Motor neuron (in vitro differentiated cells): ENCODE data around the gene SLC4A1. TPM values are rescaled to one million over a fixed set of nuclear protein-coding genes. Genes with fewer than 3 reads are reported as not detected.

Source experiments
- ATAC-seq, 8 experiments: fragments of 200-7000 bp; cut with Tn5 transposase; replicated peaks in 6 of 8; 2 replicates each; pipeline ENCODE4 v1.8.0; 2021; ENCODE audit warnings: mild to moderate bottlenecking in 8 of 8, moderate library complexity in 8 of 8
- H3K27ac ChIP-seq, 2 donors: fragments of 250-450 bp; sonication (Bioruptor Pico); 2 replicates each; pipeline ENCODE4 v1.9.0; 2021; ENCODE audit warnings: antibody characterized with exemption in 2 of 2, mild to moderate bottlenecking in 2 of 2, moderate library complexity in 1 of 2
- H3K4me1 ChIP-seq, 2 donors: fragments of 250-450 bp; sonication (Bioruptor Pico); replicated peaks in 1 of 2; 2 replicates each; pipeline ENCODE4 v1.6.1; 2021; ENCODE audit warnings: antibody characterized with exemption in 2 of 2, mild to moderate bottlenecking in 2 of 2, moderate library complexity in 1 of 2
- H3K4me3 ChIP-seq, 5 donors: fragments of 250-450 bp; sonication (Bioruptor Pico); 2 replicates each; pipeline ENCODE4 v1.9.0; 2021; ENCODE audit warnings: antibody characterized with exemption in 5 of 5, mild to moderate bottlenecking in 5 of 5, moderate library complexity in 4 of 5
- WGBS, 10 experiments: fragments of 450-650 bp; shearing (Covaris generic); methylation state at CpG; one replicate each; pipeline ENCODE4 v1.0.0; 2022; 5-methylcytosine and 5-hydroxymethylcytosine counted together
- in situ Hi-C, 9 experiments: fragments of 400-800 bp; cut with MboI; loops; one replicate each; pipeline ENCODE4 v1.15.0; 2021; ENCODE audit warnings: low sequenced_read_pairs in 9 of 9, low pct_unique_long_range_greater_than_20kb in 2 of 9; ENCODE audit not compliant: unreplicated experiment in 9 of 9
- total RNA-seq, 8 experiments: library from RNA; unstranded; fragments of 300-600 nt; gene quantifications; 2 replicates each; pipeline versions ENCODE4 v1.2.3 to v1.2.4, GENCODE V29; 2022

Gene SLC4A1
- total RNA-seq, 8 experiments from 2014 or later = 0.05 to 0.62 (median 0.10) TPM; not detected in 1

DNA sequence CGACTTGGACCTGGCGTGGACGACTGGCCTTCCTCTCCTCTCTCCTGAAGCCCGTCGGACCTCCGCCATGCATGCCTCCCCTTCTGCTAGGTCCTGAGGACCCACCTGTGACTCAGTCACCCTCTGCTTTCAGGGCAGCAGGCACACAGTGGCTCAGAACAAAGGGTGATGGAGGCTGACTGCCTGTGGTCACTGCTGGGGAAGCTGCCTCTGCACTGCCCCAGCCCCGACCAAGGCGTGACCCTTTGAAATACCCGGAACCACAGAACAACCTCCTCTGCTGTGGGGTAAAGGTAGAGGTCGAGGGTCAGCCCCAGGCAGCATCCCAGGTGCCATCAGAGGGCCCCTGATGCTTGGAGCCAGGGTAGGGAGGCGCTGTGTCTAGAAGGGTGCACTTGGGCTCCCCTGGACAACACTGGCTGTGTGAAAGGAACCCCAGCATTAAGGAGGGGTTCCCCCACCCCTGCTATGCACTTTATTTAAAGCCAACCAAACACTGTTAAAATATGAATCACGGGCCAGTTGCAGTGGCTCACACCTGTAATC lies 12.5 kb upstream of the SLC4A1 start:
- Histone ChIP-seq H3K27ac (no peak overlapping the region), H3K4me1 (no peaks in the 10 kb centered on the region), H3K4me3 (no peak overlapping the region)
- WGBS, 10 experiments = 40 to 71% (median 62%) methylated on average over 1 to 9 of the region's 12 CpGs; no CpG with 5 or more reads in 4 of the 10 experiments
- ATAC-seq = no peak
- in situ Hi-C loops = no loop called here

- Histone ChIP-seq H3K27ac (no peak overlapping the region), H3K4me1 (no peaks in the 10 kb centered on the region), H3K4me3 (no peak overlapping the region)
- in situ Hi-C loops = no loop called here
- ATAC-seq = peak in 6 of 8 experiments; percentile 39 to 100 (median 60)
- 33 to 86% (median 40%) methylated on average over 4 to 14 of the region's 20 CpGs; no CpG with 5 or more reads in 6 of the 10 experiments for WGBS, 10 experiments
These were observed 11.9 kb upstream of the SLC4A1 start for GRCh38 chr17:44279666-44280391.

DNA sequence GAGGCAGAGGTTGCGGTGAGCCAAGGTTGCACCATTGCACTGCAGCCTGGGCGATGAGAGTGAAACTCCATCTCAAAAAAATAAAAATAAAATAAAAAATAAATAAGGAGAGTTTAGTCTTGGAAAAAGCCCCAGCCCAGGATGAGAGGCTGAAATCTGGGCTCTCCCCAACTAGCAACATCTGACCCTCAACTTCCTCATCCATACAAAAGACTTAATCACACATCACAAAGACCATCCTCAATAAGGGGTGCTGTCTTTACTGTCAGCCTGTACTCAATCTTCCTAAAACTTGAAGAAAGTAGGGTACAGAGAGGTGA lies 11.4 kb upstream of the SLC4A1 start:
- no peak overlapping the region for H3K4me3 ChIP-seq
- H3K4me1 ChIP-seq = no peaks in the 10 kb centered on the region
- no peak overlapping the region for H3K27ac ChIP-seq
- no peak for ATAC-seq
- 60 to 89% (median 83%) methylated on average over 1 to 2 of the region's 2 CpGs; no CpG with 5 or more reads in 5 of the 10 experiments for WGBS, 10 experiments
- in situ Hi-C loops = no loop called here

DNA sequence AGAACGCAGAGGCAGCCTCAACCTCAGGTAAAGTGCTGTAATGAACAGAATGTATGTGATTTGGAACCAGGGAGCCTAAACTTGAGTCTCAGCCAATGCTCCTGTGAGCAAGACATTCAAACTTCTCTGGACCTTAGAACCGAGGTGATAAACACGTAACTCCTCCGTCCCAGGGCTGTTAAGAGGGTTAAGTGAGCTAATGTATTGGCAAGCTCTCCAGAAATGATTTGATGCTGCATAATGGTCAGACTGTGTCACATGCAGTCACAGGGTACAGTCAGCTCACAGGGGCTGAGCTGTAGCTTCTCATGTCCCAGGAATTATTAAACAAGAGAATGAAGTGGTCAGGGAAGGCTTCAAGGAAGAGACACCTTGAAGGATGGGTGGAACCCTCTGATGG lies 10.0 kb upstream of the SLC4A1 start:
- Histone ChIP-seq H3K27ac (no peak overlapping the region), H3K4me1 (no peaks in the 10 kb centered on the region), H3K4me3 (no peak overlapping the region)
- ATAC-seq = no peak
- in situ Hi-C loops = no loop called here
- 0 to 85% (median 65%) methylated on average over 1 to 4 of the region's 4 CpGs; no CpG with 5 or more reads in 2 of the 10 experiments for WGBS, 10 experiments

GRCh38 chr17:44273607-44274006 lies 5.7 kb upstream of the SLC4A1 start:
- no peak for ATAC-seq
- no peak overlapping the region for H3K4me3 ChIP-seq
- in situ Hi-C loops = no loop called here
- 74 to 100% (median 86%) methylated on average over 1 to 3 of the region's 5 CpGs; no CpG with 5 or more reads in 3 of the 10 experiments for WGBS, 10 experiments
- no peaks in the 10 kb centered on the region for H3K4me1 ChIP-seq
- H3K27ac ChIP-seq = no peak overlapping the region

DNA sequence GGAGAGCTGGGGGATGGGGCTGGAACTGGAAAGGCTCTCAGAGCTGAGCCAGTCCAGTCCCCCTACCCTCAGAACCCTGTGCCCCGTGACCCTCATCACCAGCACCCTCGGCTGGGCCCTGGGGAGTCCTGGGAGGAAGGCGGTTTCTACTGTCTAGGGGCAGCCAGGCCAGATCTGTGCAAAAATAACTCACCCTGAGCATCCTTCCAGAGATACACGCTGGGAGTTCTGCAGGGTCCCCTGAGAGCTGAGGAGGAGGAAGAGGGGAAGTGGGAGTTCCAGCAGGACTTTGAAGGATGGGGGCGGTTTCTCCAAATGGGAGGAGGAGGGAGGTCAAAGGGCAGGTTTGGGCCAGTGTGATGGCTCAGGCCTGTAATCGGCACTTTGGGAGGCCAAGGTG lies 5.0 kb upstream of the SLC4A1 start:
- no peaks in the 10 kb centered on the region for H3K4me1 ChIP-seq
- no peak overlapping the region for H3K27ac ChIP-seq
- no peak for ATAC-seq
- H3K4me3 ChIP-seq = no peak overlapping the region
- WGBS, 10 experiments = 63 to 88% (median 78%) methylated on average over 1 to 2 of the region's 6 CpGs; no CpG with 5 or more reads in 4 of the 10 experiments
- in situ Hi-C loops = no loop called here

- in situ Hi-C loops = no loop called here
- WGBS, 10 experiments = 30 to 100% (median 62%) methylated on average over 1 to 6 of the region's 13 CpGs; no CpG with 5 or more reads in 5 of the 10 experiments
- Histone ChIP-seq H3K4me1 (no peaks in the 10 kb centered on the region), H3K4me3 (no peak overlapping the region), H3K27ac (no peak overlapping the region)
- ATAC-seq = peak in 1 of 8 experiments; percentile 54
These were observed 4.5 kb upstream of the SLC4A1 start for GRCh38 chr17:44272321-44272951.

- Histone ChIP-seq H3K4me1 (no peaks in the 10 kb centered on the region), H3K27ac (no peak overlapping the region), H3K4me3 (no peak overlapping the region)
- WGBS, 10 experiments = 0 to 84% (median 69%) methylated on average over 1 to 6 of the region's 7 CpGs; no CpG with 5 or more reads in 4 of the 10 experiments
- no peak for ATAC-seq
- in situ Hi-C loops = no loop called here
These were observed 1.8 kb upstream of the SLC4A1 start for GRCh38 chr17:44269535-44270240.

DNA sequence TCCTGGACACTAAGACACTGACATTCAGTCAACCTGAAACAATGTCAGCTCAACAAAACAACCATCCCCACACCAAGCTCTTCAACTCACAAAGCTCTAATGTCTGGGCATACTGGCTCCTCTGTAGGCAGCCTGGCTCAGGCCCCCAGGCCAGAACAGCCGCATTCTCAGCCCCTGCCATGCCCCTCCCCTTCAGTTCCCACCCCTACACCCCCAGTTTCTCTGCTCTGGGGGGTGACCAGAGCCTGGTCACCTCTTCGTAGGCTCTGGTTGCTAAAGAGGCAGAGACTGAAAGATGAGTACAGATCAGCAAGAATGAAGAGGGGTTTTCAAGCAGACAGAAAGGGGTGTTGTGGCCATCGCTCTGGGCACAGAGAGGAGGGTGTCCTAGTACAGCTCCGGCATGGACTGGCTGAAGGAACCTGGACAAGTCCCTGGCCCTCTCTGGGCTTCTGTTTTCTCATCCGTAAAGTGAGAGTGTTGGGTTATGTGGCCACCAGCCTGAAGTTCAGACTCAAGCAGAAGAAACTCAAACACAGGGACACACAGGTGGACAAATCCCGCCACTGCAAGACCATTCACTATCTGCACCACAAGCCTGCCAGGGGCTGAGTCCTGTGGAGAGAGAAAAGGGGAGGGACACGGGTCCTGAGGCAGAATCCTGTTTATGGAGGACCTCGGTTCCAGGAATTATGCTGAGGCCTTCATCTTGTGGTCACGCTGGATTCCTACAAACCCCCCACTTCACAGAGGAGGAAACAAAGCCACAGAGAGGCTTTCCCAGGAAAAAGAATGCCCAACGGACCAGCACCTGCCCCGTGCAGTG lies 987 bp upstream of the SLC4A1 start:
- no peak overlapping the region for H3K4me3 ChIP-seq
- WGBS, 10 experiments = 40 to 81% (median 71%) methylated on average over 1 to 6 of the region's 11 CpGs; no CpG with 5 or more reads in 4 of the 10 experiments
- in situ Hi-C loops = no loop called here
- no peak overlapping the region for H3K27ac ChIP-seq
- H3K4me1 ChIP-seq = no peaks in the 10 kb centered on the region
- ATAC-seq = no peak

- H3K27ac ChIP-seq = no peak overlapping the region
- H3K4me3 ChIP-seq = no peak overlapping the region
- in situ Hi-C loops = no loop called here
- WGBS, 10 experiments = 55 to 100% (median 79%) methylated on average over 1 to 5 of the region's 5 CpGs; no CpG with 5 or more reads in 4 of the 10 experiments
- H3K4me1 ChIP-seq = no peaks in the 10 kb centered on the region
- no peak for ATAC-seq
These were observed 825 bp downstream of the SLC4A1 start for GRCh38 chr17:44267165-44267455.

DNA sequence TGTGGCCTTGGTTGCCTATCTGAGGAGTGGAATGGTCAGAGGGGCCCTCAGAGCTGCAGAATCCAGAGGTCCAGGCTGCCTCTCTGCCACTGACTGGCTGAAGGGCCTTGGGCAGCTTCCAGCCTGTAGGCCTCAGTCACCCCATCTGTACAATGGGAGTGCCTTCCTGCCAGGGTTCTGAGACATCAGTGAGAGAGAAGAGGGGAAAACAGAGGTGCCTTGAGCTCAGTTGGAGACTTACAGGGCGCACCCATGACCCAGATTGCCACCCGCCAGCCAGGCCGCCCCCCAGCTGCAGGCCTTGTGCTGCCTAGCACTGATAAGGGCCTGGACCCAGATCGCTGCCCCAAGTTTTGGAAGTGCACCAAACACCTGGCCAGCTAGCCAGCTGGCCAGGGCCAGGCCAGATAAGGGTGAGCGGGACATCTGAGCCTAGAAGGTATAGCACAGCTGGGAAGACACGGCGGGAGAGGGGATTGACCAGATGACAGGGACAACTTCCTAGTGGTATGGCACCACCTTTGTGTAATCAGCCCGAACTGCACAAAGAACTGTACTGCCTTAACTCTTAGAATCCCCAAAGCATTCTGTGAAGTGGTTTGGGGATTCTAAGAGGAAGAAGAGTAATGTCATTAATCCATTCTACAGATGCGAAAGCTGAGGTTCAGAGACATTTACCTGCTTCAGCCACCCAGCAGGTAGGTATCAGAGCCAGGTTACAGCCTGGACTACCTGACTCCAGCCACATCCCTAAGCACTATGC lies 1.4 kb downstream of the SLC4A1 start:
- in situ Hi-C loops = no loop called here
- 10 to 100% (median 76%) methylated on average over 1 to 8 of the region's 9 CpGs; no CpG with 5 or more reads in 4 of the 10 experiments for WGBS, 10 experiments
- Histone ChIP-seq H3K27ac (no peak overlapping the region), H3K4me1 (no peaks in the 10 kb centered on the region), H3K4me3 (no peak overlapping the region)
- ATAC-seq = peak in 1 of 8 experiments; percentile 30

- 40 to 80% (median 59%) methylated on average over 1 to 7 of the region's 7 CpGs; no CpG with 5 or more reads in 4 of the 10 experiments for WGBS, 10 experiments
- in situ Hi-C loops = no loop called here
- ATAC-seq = no peak
- Histone ChIP-seq H3K27ac (no peak overlapping the region), H3K4me3 (no peak overlapping the region), H3K4me1 (no peaks in the 10 kb centered on the region)
These were observed 4.5 kb downstream of the SLC4A1 start for GRCh38 chr17:44263345-44263902.
